Suprapubic skin (tissue), 3 donors: ENCODE data around the gene PNPLA8.

Source experiments
- CTCF ChIP-seq, 2 donors: fragments of 200-600 bp in 1 of 2; fragments of 450-650 bp in 1 of 2; sonication (generic) in 1 of 2; IDR thresholded peaks; one replicate each; pipeline ENCODE4 v1.5.1; 2016 to 2019; ENCODE audit warnings: antibody characterized with exemption in 2 of 2, mild to moderate bottlenecking in 1 of 2, moderate library complexity in 1 of 2
- POLR2A ChIP-seq, 2 donors: fragments of 450-650 bp; IDR thresholded peaks; one replicate each; pipeline ENCODE4 v1.6.1; 2017; ENCODE audit warnings: antibody characterized with exemption in 2 of 2, mild to moderate bottlenecking in 2 of 2, moderate library complexity in 2 of 2

- TF ChIP-seq POLR2A (IDR thresholded peaks at IDR 0.05) (no peak), CTCF (IDR thresholded peaks at IDR 0.05) (no peak)
These were observed 94.8 kb downstream of the PNPLA8 start for GRCh38 chr7:108431099-108431498.
